ENCODE results near the gene WDR36.
"Not testable (repeated sequence)": the region's sequence is repeated elsewhere in the genome, so short reads cannot be mapped to it uniquely, and the experiment has no call there.

The WDR36 gene

DNA sequence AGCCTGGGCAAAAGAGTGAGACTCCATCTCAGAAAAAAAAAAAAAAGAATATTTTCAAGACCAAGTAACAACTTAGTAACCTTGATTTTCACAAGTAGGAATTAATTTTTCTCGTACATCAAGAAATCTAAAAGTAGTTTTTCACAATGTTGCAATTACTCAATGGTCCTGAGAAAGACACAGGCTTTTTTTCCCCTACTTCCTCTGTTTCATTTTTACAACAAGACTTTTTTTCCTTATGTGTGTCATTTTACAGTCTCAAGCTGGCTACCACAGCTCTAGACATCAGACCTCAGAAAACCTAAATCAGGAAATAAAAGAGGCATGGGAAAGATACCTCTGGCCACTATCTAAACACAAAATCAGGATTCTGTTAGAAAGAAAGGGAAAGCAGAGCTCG lies 45.9 kb downstream of the WDR36 start:
- H3K4me3 ChIP-seq (ENCODE audit: low read depth, low read length): no peak overlapping the region
- in situ Hi-C loops (cut with HindIII; ENCODE audit: low sequenced_read_pairs): no loop called here
- TF ChIP-seq, protein P1, sequence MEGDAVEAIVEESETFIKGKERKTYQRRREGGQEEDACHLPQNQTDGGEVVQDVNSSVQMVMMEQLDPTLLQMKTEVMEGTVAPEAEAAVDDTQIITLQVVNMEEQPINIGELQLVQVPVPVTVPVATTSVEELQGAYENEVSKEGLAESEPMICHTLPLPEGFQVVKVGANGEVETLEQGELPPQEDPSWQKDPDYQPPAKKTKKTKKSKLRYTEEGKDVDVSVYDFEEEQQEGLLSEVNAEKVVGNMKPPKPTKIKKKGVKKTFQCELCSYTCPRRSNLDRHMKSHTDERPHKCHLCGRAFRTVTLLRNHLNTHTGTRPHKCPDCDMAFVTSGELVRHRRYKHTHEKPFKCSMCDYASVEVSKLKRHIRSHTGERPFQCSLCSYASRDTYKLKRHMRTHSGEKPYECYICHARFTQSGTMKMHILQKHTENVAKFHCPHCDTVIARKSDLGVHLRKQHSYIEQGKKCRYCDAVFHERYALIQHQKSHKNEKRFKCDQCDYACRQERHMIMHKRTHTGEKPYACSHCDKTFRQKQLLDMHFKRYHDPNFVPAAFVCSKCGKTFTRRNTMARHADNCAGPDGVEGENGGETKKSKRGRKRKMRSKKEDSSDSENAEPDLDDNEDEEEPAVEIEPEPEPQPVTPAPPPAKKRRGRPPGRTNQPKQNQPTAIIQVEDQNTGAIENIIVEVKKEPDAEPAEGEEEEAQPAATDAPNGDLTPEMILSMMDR (IDR thresholded peaks at IDR 0.05; ENCODE audit: low read depth, low read length): no peak
- no peak for DNase-seq (ENCODE audit: low read depth, low spot score)

DNA sequence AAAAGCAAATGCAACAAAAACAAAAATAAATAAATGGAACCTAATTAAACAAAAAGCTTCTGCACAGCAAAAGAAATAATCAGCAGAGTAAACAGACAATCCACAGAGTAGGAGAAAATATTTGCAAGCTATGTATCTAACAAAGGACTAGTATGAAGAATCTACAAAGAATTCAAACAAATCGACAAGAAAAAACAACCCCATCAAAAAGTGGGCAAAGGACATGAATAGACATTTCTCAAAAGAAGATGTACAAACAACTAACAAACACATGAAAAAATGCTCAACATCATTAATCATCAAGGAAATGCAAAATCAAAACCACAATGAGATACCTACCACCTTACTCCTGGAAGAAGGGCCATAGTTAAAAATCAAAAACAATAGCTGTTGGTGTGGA lies 49.3 kb downstream of the WDR36 start:
- DNase-seq (ENCODE audit: low read depth, low spot score); in situ Hi-C loops (cut with HindIII; ENCODE audit: low sequenced_read_pairs); H3K4me3 ChIP-seq (ENCODE audit: low read depth, low read length): not testable (repeated sequence)

DNA sequence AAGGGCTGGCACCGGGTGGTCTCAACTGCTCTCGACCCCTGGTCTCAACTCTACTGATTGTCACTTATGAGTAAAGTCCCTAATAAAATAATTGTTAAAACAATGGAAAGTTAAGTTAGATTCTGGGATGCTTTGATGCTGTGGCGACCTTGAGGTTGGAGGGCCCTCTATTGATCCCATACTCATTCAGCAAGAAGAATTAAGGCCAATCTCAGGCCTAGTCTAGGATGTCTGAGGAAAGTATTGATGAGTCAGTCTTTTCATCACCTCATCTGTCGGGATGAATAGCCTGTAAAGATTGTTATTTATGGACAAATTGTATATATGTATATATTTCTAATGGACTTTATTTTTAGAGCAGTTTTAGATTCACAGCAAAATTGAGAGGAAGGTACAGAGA lies 50.8 kb downstream of the WDR36 start:
- H3K4me3 ChIP-seq (ENCODE audit: low read depth, low read length): no peak overlapping the region
- TF ChIP-seq, protein P1 (IDR thresholded peaks at IDR 0.05; ENCODE audit: low read depth, low read length): no peak
- in situ Hi-C loops (cut with HindIII; ENCODE audit: low sequenced_read_pairs): no loop called here
- DNase-seq (ENCODE audit: low read depth, low spot score): no peak

DNA sequence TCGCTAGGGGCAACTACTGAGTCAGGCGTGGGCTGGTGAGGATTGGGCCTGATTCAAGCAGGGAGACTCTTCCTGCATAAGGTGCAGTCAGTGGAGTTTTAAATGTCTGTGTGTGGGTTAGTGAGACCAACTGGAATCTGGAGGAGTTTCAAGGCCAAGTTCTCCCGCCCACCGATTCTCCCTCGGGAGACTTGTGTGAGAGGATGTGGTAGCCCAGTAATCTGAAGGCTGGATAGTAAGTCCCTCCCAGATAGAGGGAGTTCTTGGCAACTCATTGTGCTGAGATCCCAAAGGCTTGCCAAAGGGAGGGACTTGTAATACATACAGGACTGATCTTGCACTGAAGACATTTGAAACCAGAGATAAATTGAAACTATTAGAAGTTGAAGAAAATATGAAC lies 51.8 kb downstream of the WDR36 start:
- in situ Hi-C loops (cut with HindIII; ENCODE audit: low sequenced_read_pairs): no loop called here
- TF ChIP-seq, protein P1 (IDR thresholded peaks at IDR 0.05; ENCODE audit: low read depth, low read length): no peak
- DNase-seq (ENCODE audit: low read depth, low spot score): peak; percentile 85
- H3K4me3 ChIP-seq (ENCODE audit: low read depth, low read length): no peak overlapping the region

DNA sequence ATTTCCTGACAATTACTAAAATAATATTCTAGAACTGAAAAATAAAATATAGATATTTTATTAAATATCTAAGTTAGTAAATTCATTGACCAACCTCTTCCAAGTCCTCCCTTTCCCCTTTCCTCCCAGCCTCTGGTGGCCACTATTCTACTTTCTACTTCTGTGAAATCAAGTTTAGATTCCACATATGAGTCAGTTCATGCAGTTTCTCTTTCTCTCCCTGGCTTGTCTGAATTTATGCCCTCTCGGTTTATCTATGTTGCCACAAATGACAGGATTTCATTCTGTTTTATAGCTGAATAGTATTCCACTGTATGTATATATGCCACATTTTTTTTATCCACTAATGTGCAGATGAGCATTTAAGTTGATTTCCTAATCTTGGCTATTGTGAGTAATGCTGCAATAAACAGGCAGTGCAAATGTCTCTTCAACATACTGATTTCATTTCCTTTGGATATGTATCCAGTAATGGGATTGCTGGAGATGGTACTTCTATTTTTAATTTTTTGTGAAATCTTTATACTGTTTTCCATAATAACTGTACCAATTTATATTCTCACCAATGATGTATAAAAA lies 52.3 kb downstream of the WDR36 start:
- TF ChIP-seq, protein P1 (IDR thresholded peaks at IDR 0.05; ENCODE audit: low read depth, low read length): no peak
- in situ Hi-C loops (cut with HindIII; ENCODE audit: low sequenced_read_pairs): no loop called here
- no peak overlapping the region for H3K4me3 ChIP-seq (ENCODE audit: low read depth, low read length)
- DNase-seq (ENCODE audit: low read depth, low spot score): peak; percentile 35

DNA sequence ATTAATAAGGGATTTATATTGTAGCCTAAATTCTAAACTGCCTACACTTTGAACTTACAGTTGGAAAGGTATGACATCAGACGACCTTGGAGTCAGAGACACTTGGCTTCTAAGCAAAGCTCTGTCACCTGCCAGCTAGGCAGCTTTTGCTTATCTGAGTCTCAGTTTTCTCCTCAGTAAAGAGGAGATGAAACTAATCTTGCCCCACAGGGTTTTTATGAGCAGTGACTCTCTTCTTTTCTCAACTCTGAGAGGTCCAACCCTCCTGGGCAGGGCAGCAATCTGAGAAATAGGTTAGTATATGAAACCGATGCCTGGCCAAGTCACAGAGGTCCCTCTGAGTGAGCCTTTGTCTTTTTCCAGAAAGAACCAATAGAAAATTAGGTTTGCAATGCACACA lies 53.9 kb downstream of the WDR36 start:
- in situ Hi-C loops (cut with HindIII; ENCODE audit: low sequenced_read_pairs): no loop called here
- H3K4me3 ChIP-seq (ENCODE audit: low read depth, low read length): no peak overlapping the region
- no peak for DNase-seq (ENCODE audit: low read depth, low spot score)
- TF ChIP-seq, protein P1 (IDR thresholded peaks at IDR 0.05; ENCODE audit: low read depth, low read length): no peak

DNA sequence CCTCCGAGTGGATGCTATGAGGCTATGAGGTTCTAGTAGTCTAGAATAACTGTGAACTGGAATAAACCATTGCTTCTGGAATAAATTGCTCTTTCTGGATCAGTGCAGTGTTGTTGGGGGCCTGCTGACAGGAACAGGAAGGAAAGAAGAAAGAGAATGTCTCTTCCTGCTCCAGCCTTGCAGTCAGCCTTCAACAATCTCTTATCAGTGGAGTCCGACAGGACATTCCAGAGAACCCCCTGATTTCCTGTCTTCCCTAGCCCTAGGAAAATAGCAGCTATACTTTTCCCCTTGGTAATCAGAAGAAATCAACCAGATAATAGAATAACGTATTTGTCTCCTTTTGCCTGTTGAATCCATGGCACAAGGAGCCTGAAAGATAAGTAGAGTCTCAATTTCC lies 55.4 kb downstream of the WDR36 start:
- DNase-seq (ENCODE audit: low read depth, low spot score): no peak
- TF ChIP-seq, protein P1 (IDR thresholded peaks at IDR 0.05; ENCODE audit: low read depth, low read length): no peak
- in situ Hi-C loops (cut with HindIII; ENCODE audit: low sequenced_read_pairs): no loop called here
- no peak overlapping the region for H3K4me3 ChIP-seq (ENCODE audit: low read depth, low read length)
